Measurements from ENCODE around the gene PSIP1. TPM values are rescaled to one million over a fixed set of nuclear protein-coding genes. Genes with fewer than 3 reads are reported as not detected.

PSIP1 gene
- total and polyA plus RNA-seq, 11 donors: 15.9 to 29.1 (median 20.9) TPM

- ATAC-seq (no peak), DNase-seq (no peak)
- H3K27ac ChIP-seq: peak overlapping the region; percentile 81 to 98 (median 92)
- peaks cover 0 to 44% (median 32%) of the 10 kb centered on the region in 12 donors for H3K4me1 ChIP-seq
- H3K9me3 ChIP-seq: no peaks in the 10 kb centered on the region
- peaks cover 0 to 27% (median 21%) of the 10 kb centered on the region in 9 donors for H3K36me3 ChIP-seq
- H3K4me3 ChIP-seq: peak overlapping the region; percentile 78 to 99 (median 88)
- H3K27me3 ChIP-seq: no peaks in the 10 kb centered on the region
- 46 to 55% (median 51%) methylated on average over 9 of the region's 9 CpGs for WGBS, 4 donors
- no peak for TF ChIP-seq POLR2A (IDR thresholded peaks at IDR 0.05)
- intact Hi-C loops (cut with DNase I): loop anchor here in 9 of 10 donors (1.0 to 10.0 kb wide), 10 partner anchors 93 to 210 kb away; partner anchors contain the start of genes TTC39B (in 3 of the 9), CCDC171 (in 2 of the 9) and PSIP1 (in 1 of the 9)
Measured at GRCh38 chr9:15421990-15422371, 88.8 kb downstream of the PSIP1 start.

GRCh38 chr9:15421532-15421931 is 89.2 kb downstream of the PSIP1 start:
- Histone ChIP-seq H3K27ac (peak overlapping the region in 4 of 12 donors; percentile 91 to 96 (median 94)), H3K4me3 (peak overlapping the region in 1 of 12 donors; percentile 99), H3K27me3 (no peaks in the 10 kb centered on the region), H3K36me3 (peaks cover 0 to 23% (median 20%) of the 10 kb centered on the region in 9 donors), H3K9me3 (no peaks in the 10 kb centered on the region), H3K4me1 (peaks cover 0 to 39% (median 30%) of the 10 kb centered on the region in 12 donors)
- 84 to 93% (median 87%) methylated on average over 6 of the region's 6 CpGs for WGBS, 4 donors
- TF ChIP-seq CTCF (IDR thresholded peaks at IDR 0.05): no peak
- no peak for TF ChIP-seq POLR2A (IDR thresholded peaks at IDR 0.05)
- no peak for ATAC-seq
- no peak for DNase-seq
- intact Hi-C loops (cut with DNase I): loop anchor here in 8 of 10 donors (5.0 to 10.0 kb wide), 8 partner anchors 93 to 209 kb away; partner anchors contain the start of genes TTC39B (in 2 of the 8), CCDC171 (in 1 of the 8) and PSIP1 (in 1 of the 8)

GRCh38 chr9:15420796-15421195 is 90.0 kb downstream of the PSIP1 start:
- Histone ChIP-seq H3K36me3 (peaks cover 0 to 16% (median 12%) of the 10 kb centered on the region in 9 donors), H3K9me3 (no peaks in the 10 kb centered on the region), H3K4me1 (peaks cover 0 to 32% (median 25%) of the 10 kb centered on the region in 12 donors), H3K27me3 (no peaks in the 10 kb centered on the region), H3K27ac (no peak overlapping the region), H3K4me3 (no peak overlapping the region)
- ATAC-seq (no peak), DNase-seq (no peak)
- TF ChIP-seq POLR2A (IDR thresholded peaks at IDR 0.05): no peak
- TF ChIP-seq CTCF (IDR thresholded peaks at IDR 0.05): no peak
- intact Hi-C loops (cut with DNase I): loop anchor here in 8 of 10 donors (5.0 to 10.0 kb wide), 8 partner anchors 94 to 208 kb away; partner anchors contain the start of genes TTC39B (in 2 of the 8), CCDC171 (in 1 of the 8) and PSIP1 (in 1 of the 8)
- 50 to 76% (median 59%) methylated on average over 5 of the region's 5 CpGs for WGBS, 4 donors

- no peak for ATAC-seq
- intact Hi-C loops (cut with DNase I): loop anchor here in 5 of 10 donors (5.0 to 10.0 kb wide), 2 partner anchors 203 to 205 kb away; no protein-coding TSS in a partner anchor
- TF ChIP-seq CTCF (IDR thresholded peaks at IDR 0.05): no peak
- TF ChIP-seq POLR2A (IDR thresholded peaks at IDR 0.05): no peak
- no peak overlapping the region for H3K27ac ChIP-seq
- H3K9me3 ChIP-seq: no peaks in the 10 kb centered on the region
- H3K36me3 ChIP-seq: no peaks in the 10 kb centered on the region
- H3K4me1 ChIP-seq: peaks cover 0 to 6% (median 4%) of the 10 kb centered on the region in 12 donors
- no peak overlapping the region for H3K4me3 ChIP-seq
- H3K27me3 ChIP-seq: no peaks in the 10 kb centered on the region
- DNase-seq: no peak
- WGBS, 4 donors: 70 to 84% (median 78%) methylated on average over 6 of the region's 6 CpGs
Measured at GRCh38 chr9:15417626-15418025, 93.1 kb downstream of the PSIP1 start.
